ENCODE measurements around the gene IRX6.

IRX6 gene

GRCh38 chr16:55379876-55380390 is 55.9 kb downstream of the IRX6 start:
- H3K27me3 ChIP-seq (ENCODE audit: insufficient read depth, low read length): peaks cover 26% of the 10 kb centered on the region
- H3K36me3 ChIP-seq (ENCODE audit: insufficient read depth, low read length): no peaks in the 10 kb centered on the region
- H3K4me1 ChIP-seq (ENCODE audit: control insufficient read depth, insufficient read depth, low read length, unreplicated experiment): no peaks in the 10 kb centered on the region
- no peaks in the 10 kb centered on the region for H3K79me2 ChIP-seq (ENCODE audit: control insufficient read depth, insufficient read depth, low read length, unreplicated experiment)
- no peak overlapping the region for H3K27ac ChIP-seq (ENCODE audit: low read depth, low read length)
- H3K4me3 ChIP-seq (ENCODE audit: low read depth, low read length): no peak overlapping the region
- no peak overlapping the region for H2AFZ ChIP-seq (ENCODE audit: low read length, unreplicated experiment)

Measured in ACC112 (cell line).